HepG2 (cell line): ENCODE measurements around the gene SFXN2. TPM values are rescaled to one million over a fixed set of nuclear protein-coding genes. Genes with fewer than 3 reads are reported as not detected.
A peak's percentile ranks its signal among the peaks of the same experiment; 100 is the strongest.

Experiments used
- ERF ChIP-seq: IDR thresholded peaks from 2 replicates; pipeline ENCODE4 v1.6.1; 2018; ENCODE audit warnings: missing biosample characterization, missing genetic modification reagents
- GFI1 ChIP-seq: sonication (generic); formaldehyde crosslinking; IDR thresholded peaks from 2 replicates; pipeline ENCODE4 v1.5.0; 2020; ENCODE audit warnings: missing genetic modification reagents, mild to moderate bottlenecking, borderline replicate concordance
- ISL2 ChIP-seq: sonication (generic); formaldehyde crosslinking; IDR thresholded peaks from 2 replicates; pipeline ENCODE4 v1.5.0; 2020; ENCODE audit warnings: missing genetic modification reagents
- MED1 ChIP-seq: sonication (generic); formaldehyde crosslinking; IDR thresholded peaks from 2 replicates; pipeline ENCODE4 v1.4.0; 2020; ENCODE audit warnings: missing genetic modification reagents
- NCOR1 ChIP-seq: fragments of 200-600 bp; sonication (generic); IDR thresholded peaks from 2 replicates; pipeline ENCODE4 v1.7.0; 2017; ENCODE audit warnings: antibody characterized with exemption, low read length, borderline replicate concordance
- NKX3-1 ChIP-seq: sonication (generic); formaldehyde crosslinking; IDR thresholded peaks from 2 replicates; pipeline ENCODE4 v1.5.0; 2020; ENCODE audit warnings: missing genetic modification reagents
- PHB2 ChIP-seq: fragments of 450-650 bp; IDR thresholded peaks from 2 replicates; pipeline ENCODE4 v1.6.1; 2018; ENCODE audit not compliant: partially characterized antibody
- POLR2G ChIP-seq: fragments of 200-400 bp; formaldehyde crosslinking; IDR thresholded peaks from 2 replicates; pipeline ENCODE4 v1.6.1; 2018; ENCODE audit warnings: mild to moderate bottlenecking, low read depth, low read length, moderate library complexity
- THAP11 ChIP-seq: IDR thresholded peaks from 2 replicates; pipeline ENCODE4 v1.6.1; 2016; ENCODE audit warnings: missing biosample characterization, missing genetic modification reagents
- ZNF124 ChIP-seq: sonication (generic); formaldehyde crosslinking; IDR thresholded peaks from 2 replicates; pipeline ENCODE4 v1.4.0; 2020; ENCODE audit warnings: missing genetic modification reagents
- ZNF136 ChIP-seq: sonication (generic); formaldehyde crosslinking; IDR thresholded peaks from 2 replicates; pipeline ENCODE4 v1.8.1; 2022; ENCODE audit warnings: low read depth, mild to moderate bottlenecking, moderate library complexity, missing genetic modification reagents
- ZNF556 ChIP-seq: sonication (generic); formaldehyde crosslinking; IDR thresholded peaks from 2 replicates; pipeline ENCODE4 v1.4.0; 2020; ENCODE audit warnings: mild to moderate bottlenecking, missing genetic modification reagents, borderline replicate concordance
- ZNF577 ChIP-seq: sonication (generic); formaldehyde crosslinking; IDR thresholded peaks from 2 replicates; pipeline ENCODE4 v1.4.0; 2020; ENCODE audit warnings: mild to moderate bottlenecking, low read depth, missing genetic modification reagents, borderline replicate concordance
- ZNF850 ChIP-seq: sonication (generic); formaldehyde crosslinking; conservative IDR thresholded peaks from 2 replicates; pipeline ENCODE4 v1.9.0; 2021; ENCODE audit warnings: mild to moderate bottlenecking, missing genetic modification reagents
- ZNF878 ChIP-seq: sonication (generic); formaldehyde crosslinking; IDR thresholded peaks from 2 replicates; pipeline ENCODE4 v1.8.1; 2023; ENCODE audit warnings: mild to moderate bottlenecking, missing genetic modification reagents, moderate library complexity
- polyA plus RNA-seq, 8 experiments: library from polyadenylated mRNA; depleted of rRNA in 3 of 8; stranded (reverse) in 7 of 8; unstranded in 1 of 8; fragments of >200 nt; fragmentation: Illumina TruSeq in 4 of 8; extraction: Trizol in 4 of 8; gene quantifications; 2 replicates each; pipeline versions ENCODE4 v1.2.1 to v1.2.3, GENCODE V29; 2011 to 2016; ENCODE audit warnings: low read depth in 4 of 8, missing spikeins in 1 of 8, mixed read lengths in 1 of 8; ENCODE audit not compliant: insufficient read depth in 1 of 8
- total RNA-seq, 5 experiments: library from RNA; depleted of rRNA; stranded (reverse); fragments of >200 nt; fragmentation: Illumina TruSeq; extraction: Trizol; gene quantifications; 2 replicates each; pipeline ENCODE4 v1.2.3, GENCODE V29; 2016; ENCODE audit warnings: low read depth in 1 of 5
- TF ChIP-seq, protein P1 (sequence below): fragments of 450-650 bp; IDR thresholded peaks from 2 replicates; pipeline ENCODE4 v1.6.1; 2016
- TF ChIP-seq, protein P2 (sequence below): IDR thresholded peaks from 2 replicates; pipeline ENCODE4 v1.4.0; 2020; ENCODE audit warnings: mild to moderate bottlenecking, missing genetic modification reagents
- TF ChIP-seq, protein P3 (sequence below): IDR thresholded peaks from 2 replicates; pipeline ENCODE4 v1.6.1; 2016
- TF ChIP-seq, protein P4 (sequence below): sonication (generic); formaldehyde crosslinking; IDR thresholded peaks from 2 replicates; pipeline ENCODE4 v1.5.1; 2020; ENCODE audit warnings: missing genetic modification reagents, mild to moderate bottlenecking, borderline replicate concordance
- TF ChIP-seq, protein P5 (sequence below): sonication (generic); formaldehyde crosslinking; IDR thresholded peaks from 2 replicates; pipeline ENCODE4 v1.8.0; 2022; ENCODE audit warnings: mild to moderate bottlenecking, missing genetic modification reagents, borderline replicate concordance

The SFXN2 gene
- total and polyA plus RNA-seq, 2 of the 13 experiments (the other 11 are each of a cell fraction or from before 2014, with no cell fraction given), result 12.8 to 21.1 TPM

DNA sequence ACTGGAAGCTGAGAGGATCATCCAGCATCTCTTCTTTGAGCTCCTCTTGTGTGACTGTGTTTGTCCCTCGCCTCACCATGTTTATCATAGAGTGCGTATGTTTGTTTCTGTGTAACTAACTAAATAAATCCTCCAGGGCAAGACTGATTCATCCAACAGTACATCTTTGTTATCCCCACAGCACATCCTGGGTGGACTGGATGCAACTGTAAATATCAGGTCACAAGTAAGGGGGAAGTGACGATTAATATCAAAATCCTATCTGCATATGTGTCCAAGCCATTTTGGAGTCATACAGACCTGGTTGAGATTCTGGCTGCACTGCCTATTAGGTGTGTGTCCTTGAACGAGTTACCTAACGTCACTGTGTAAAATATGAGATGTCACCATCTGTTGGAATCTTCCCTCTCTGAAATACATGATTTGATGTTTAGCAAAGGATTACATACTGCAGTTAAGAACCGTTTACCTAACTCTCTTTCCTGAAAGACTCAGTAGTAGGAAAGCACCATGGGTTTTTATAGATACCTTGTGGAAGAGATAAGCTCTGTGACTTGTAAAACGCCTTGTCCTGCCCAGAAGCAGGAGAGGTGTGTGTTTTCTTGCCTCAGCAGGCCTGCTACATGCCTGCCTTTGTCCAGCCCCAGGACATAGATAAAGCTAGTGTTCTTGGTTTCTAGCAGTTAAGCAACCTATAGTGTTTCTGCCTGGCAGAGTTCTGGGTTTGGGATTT, 55.1 kb downstream of the SFXN2 start (continued):
- TF ChIP-seq GFI1 (CRISPR knock-in tag) (no peak), ZNF878 (no peak), ZNF556 (CRISPR knock-in tag) (no peak; the same call in 1 of the 2 replicates), THAP11 (peak; percentile 54), ERF (CRISPR knock-in tag) (no peak), NCOR1 (peak; percentile 18; the same call in 1 of the 2 replicates), NKX3-1 (CRISPR knock-in tag) (no peak), ZNF577 (CRISPR knock-in tag) (no peak), ZNF850 (no peak), ZNF124 (CRISPR knock-in tag) (no peak), ZNF136 (CRISPR knock-in tag) (no peak), PHB2 (no peak), ISL2 (CRISPR knock-in tag) (peak; percentile 50; the same call in 1 of the 2 replicates), POLR2G (peak; percentile 24; the same call in 1 of the 2 replicates), MED1 (CRISPR knock-in tag) (peak; percentile 32; the same call in 1 of the 2 replicates)
- TF ChIP-seq, protein P1, sequence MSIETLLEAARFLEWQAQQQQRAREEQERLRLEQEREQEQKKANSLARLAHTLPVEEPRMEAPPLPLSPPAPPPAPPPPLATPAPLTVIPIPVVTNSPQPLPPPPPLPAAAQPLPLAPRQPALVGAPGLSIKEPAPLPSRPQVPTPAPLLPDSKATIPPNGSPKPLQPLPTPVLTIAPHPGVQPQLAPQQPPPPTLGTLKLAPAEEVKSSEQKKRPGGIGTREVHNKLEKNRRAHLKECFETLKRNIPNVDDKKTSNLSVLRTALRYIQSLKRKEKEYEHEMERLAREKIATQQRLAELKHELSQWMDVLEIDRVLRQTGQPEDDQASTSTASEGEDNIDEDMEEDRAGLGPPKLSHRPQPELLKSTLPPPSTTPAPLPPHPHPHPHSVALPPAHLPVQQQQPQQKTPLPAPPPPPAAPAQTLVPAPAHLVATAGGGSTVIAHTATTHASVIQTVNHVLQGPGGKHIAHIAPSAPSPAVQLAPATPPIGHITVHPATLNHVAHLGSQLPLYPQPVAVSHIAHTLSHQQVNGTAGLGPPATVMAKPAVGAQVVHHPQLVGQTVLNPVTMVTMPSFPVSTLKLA, result peak; percentile 24; the same call in 1 of the 2 replicates
- TF ChIP-seq, protein P2, sequence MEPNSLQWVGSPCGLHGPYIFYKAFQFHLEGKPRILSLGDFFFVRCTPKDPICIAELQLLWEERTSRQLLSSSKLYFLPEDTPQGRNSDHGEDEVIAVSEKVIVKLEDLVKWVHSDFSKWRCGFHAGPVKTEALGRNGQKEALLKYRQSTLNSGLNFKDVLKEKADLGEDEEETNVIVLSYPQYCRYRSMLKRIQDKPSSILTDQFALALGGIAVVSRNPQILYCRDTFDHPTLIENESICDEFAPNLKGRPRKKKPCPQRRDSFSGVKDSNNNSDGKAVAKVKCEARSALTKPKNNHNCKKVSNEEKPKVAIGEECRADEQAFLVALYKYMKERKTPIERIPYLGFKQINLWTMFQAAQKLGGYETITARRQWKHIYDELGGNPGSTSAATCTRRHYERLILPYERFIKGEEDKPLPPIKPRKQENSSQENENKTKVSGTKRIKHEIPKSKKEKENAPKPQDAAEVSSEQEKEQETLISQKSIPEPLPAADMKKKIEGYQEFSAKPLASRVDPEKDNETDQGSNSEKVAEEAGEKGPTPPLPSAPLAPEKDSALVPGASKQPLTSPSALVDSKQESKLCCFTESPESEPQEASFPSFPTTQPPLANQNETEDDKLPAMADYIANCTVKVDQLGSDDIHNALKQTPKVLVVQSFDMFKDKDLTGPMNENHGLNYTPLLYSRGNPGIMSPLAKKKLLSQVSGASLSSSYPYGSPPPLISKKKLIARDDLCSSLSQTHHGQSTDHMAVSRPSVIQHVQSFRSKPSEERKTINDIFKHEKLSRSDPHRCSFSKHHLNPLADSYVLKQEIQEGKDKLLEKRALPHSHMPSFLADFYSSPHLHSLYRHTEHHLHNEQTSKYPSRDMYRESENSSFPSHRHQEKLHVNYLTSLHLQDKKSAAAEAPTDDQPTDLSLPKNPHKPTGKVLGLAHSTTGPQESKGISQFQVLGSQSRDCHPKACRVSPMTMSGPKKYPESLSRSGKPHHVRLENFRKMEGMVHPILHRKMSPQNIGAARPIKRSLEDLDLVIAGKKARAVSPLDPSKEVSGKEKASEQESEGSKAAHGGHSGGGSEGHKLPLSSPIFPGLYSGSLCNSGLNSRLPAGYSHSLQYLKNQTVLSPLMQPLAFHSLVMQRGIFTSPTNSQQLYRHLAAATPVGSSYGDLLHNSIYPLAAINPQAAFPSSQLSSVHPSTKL (CRISPR knock-in tag), result peak; percentile 59; the same call in 1 of the 2 replicates
- TF ChIP-seq, protein P3, sequence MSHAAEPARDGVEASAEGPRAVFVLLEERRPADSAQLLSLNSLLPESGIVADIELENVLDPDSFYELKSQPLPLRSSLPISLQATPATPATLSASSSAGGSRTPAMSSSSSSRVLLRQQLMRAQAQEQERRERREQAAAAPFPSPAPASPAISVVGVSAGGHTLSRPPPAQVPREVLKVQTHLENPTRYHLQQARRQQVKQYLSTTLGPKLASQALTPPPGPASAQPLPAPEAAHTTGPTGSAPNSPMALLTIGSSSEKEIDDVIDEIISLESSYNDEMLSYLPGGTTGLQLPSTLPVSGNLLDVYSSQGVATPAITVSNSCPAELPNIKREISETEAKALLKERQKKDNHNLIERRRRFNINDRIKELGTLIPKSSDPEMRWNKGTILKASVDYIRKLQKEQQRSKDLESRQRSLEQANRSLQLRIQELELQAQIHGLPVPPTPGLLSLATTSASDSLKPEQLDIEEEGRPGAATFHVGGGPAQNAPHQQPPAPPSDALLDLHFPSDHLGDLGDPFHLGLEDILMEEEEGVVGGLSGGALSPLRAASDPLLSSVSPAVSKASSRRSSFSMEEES (CRISPR knock-in tag), result no peak
- TF ChIP-seq, protein P4, sequence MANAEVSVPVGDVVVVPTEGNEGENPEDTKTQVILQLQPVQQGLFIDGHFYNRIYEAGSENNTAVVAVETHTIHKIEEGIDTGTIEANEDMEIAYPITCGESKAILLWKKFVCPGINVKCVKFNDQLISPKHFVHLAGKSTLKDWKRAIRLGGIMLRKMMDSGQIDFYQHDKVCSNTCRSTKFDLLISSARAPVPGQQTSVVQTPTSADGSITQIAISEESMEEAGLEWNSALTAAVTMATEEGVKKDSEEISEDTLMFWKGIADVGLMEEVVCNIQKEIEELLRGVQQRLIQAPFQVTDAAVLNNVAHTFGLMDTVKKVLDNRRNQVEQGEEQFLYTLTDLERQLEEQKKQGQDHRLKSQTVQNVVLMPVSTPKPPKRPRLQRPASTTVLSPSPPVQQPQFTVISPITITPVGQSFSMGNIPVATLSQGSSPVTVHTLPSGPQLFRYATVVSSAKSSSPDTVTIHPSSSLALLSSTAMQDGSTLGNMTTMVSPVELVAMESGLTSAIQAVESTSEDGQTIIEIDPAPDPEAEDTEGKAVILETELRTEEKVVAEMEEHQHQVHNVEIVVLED, result no peak
- TF ChIP-seq, protein P5, sequence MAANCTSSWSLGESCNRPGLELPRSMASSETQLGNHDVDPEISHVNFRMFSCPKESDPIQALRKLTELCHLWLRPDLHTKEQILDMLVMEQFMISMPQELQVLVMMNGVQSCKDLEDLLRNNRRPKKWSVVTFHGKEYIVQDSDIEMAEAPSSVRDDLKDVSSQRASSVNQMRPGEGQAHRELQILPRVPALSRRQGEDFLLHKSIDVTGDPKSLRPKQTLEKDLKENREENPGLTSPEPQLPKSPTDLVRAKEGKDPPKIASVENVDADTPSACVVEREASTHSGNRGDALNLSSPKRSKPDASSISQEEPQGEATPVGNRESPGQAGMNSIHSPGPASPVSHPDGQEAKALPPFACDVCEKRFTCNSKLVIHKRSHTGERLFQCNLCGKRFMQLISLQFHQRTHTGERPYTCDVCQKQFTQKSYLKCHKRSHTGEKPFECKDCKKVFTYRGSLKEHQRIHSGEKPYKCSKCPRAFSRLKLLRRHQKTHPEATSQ (CRISPR knock-in tag), result no peak
